OCI-LY7 (cell line): ENCODE results near the gene GCFC2. TPM values are rescaled to one million over a fixed set of nuclear protein-coding genes. Genes with fewer than 3 reads are reported as not detected.

Source experiments
- BruUV-seq: library from RNA; stranded (reverse); fragments of 400-500 nt; replicated peaks from 2 replicates; lab custom pipeline; 2021; lab: Mats Ljungman, UMichigan
- CTCF ChIA-PET: fragments of 300-600 bp; sonication (Branson Sonifier 250); formaldehyde crosslinking; loops from one replicate; lab custom pipeline; 2022; ENCODE audit warnings: antibody characterized with exemption; ENCODE audit not compliant: unreplicated experiment; lab: Charles Lee
- POLR2A ChIA-PET: fragments of 300-600 bp; sonication (Branson Sonifier 250); formaldehyde crosslinking; loops from one replicate; lab custom pipeline; 2022; ENCODE audit warnings: antibody characterized with exemption; lab: Charles Lee
- DNase-seq: peaks from one replicate; pipeline ENCODE4 v3.0.0-alpha.2; 2015; ENCODE audit warnings: low spot score
- H2AFZ ChIP-seq: fragments of 200-600 bp; sonication (generic), shearing (Covaris generic); 2 replicates; pipeline ENCODE4 v1.6.1; 2014; ENCODE audit warnings: mild to moderate bottlenecking, antibody characterized with exemption, low read length, moderate library complexity
- H3K27ac ChIP-seq: fragments of 200-600 bp; sonication (generic); 2 replicates; pipeline ENCODE4 v1.5.1; 2014; ENCODE audit warnings: mixed run types, low read depth, mild to moderate bottlenecking, moderate library complexity, low read length, inconsistent platforms; ENCODE audit not compliant: poor library complexity, severe bottlenecking
- H3K36me3 ChIP-seq: fragments of 200-600 bp; sonication (generic); 2 replicates; pipeline ENCODE4 v1.6.1; 2014; ENCODE audit warnings: mild to moderate bottlenecking, antibody characterized with exemption, low read length, moderate library complexity, mixed read lengths; ENCODE audit not compliant: insufficient read depth
- H3K4me1 ChIP-seq: fragments of 200-600 bp; sonication (generic); 2 replicates; pipeline ENCODE4 v1.5.1; 2014; ENCODE audit warnings: mild to moderate bottlenecking, low read length; ENCODE audit not compliant: insufficient read depth, poor library complexity, severe bottlenecking
- H3K4me2 ChIP-seq: fragments of 200-600 bp; sonication (generic); 2 replicates; pipeline ENCODE4 v1.6.1; 2014; ENCODE audit warnings: mild to moderate bottlenecking, low read length
- H3K4me3 ChIP-seq: fragments of 200-600 bp; sonication (generic); 2 replicates; pipeline ENCODE4 v1.5.1; 2014; ENCODE audit warnings: mild to moderate bottlenecking, low read depth, low read length; ENCODE audit not compliant: poor library complexity, severe bottlenecking
- H3K79me2 ChIP-seq: fragments of 200-600 bp; sonication (generic); 2 replicates; pipeline ENCODE4 v1.6.1; 2016; ENCODE audit warnings: low read depth, mild to moderate bottlenecking, low read length, moderate library complexity, mixed read lengths; ENCODE audit not compliant: insufficient read depth
- H3K9me2 ChIP-seq: fragments of 200-600 bp; sonication (generic); 2 replicates; pipeline ENCODE4 v1.6.1; 2016; ENCODE audit warnings: mild to moderate bottlenecking, low read length, mixed read lengths; ENCODE audit not compliant: insufficient read depth
- H3K9me3 ChIP-seq: fragments of 200-600 bp; sonication (generic); 2 replicates; pipeline ENCODE4 v1.6.1; 2014; ENCODE audit warnings: mild to moderate bottlenecking, mixed run types, low read length, mixed read lengths
- H4K20me1 ChIP-seq: fragments of 200-600 bp; sonication (generic); 2 replicates; pipeline ENCODE4 v1.6.1; 2014; ENCODE audit warnings: mild to moderate bottlenecking, antibody characterized with exemption, low read length, moderate library complexity, mixed read lengths; ENCODE audit not compliant: insufficient read depth
- EZH2phosphoT487 ChIP-seq: fragments of 200-600 bp; sonication (generic); IDR thresholded peaks from 2 replicates; pipeline ENCODE4 v1.6.1; 2018; ENCODE audit warnings: low read depth, borderline replicate concordance, mild to moderate bottlenecking, mixed run types, antibody characterized with exemption, low read length, moderate library complexity, mixed read lengths
- intact Hi-C: fragments of 100-400 bp; cut with micrococcal nuclease; formaldehyde crosslinking; loops from one replicate; pipeline ENCODE4 v1.10.0; 2022; ENCODE audit not compliant: unreplicated experiment
- total RNA-seq, 2 experiments: library from RNA; depleted of rRNA in 1 of 2; stranded (reverse); fragments of >200 nt in 1 of 2; shearing (Covaris generic) in 1 of 2; gene quantifications; 2 replicates each; pipeline ENCODE4 v1.2.3, GENCODE V29; 2014 to 2022
- TF ChIP-seq, protein P1 (sequence below): fragments of 200-600 bp; sonication (generic); conservative IDR thresholded peaks from 2 replicates; pipeline ENCODE4 v1.5.1; 2014; ENCODE audit warnings: mild to moderate bottlenecking, antibody characterized with exemption, low read length, moderate library complexity, mixed read lengths

The GCFC2 gene
- total RNA-seq, 2 experiments from 2014 or later: 19.3 to 21.8 TPM

DNA sequence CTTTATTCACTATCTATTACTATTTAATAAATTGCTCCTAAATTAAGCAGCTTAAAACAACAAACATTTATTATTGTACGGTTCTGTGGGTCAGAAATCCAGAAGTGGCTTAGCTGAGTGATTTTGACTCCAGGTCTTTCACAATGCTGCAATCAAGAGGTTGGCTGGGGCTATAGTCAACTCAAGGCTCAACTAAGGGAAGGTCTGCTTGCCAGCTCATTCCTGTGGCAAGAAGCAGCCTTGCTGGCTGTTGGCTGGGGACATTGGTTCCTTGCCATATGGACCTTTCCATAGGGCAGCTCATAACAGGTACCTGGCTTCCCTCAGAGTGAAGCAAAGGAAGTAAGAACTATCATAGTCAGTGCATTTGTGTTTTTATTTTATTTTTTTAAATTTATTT, 69.1 kb downstream of the GCFC2 start:
- no peaks in the 10 kb centered on the region for H3K9me3 ChIP-seq
- H3K4me3 ChIP-seq: no peak overlapping the region
- H3K79me2 ChIP-seq: no peaks in the 10 kb centered on the region
- ChIA-PET CTCF (no interaction called here), POLR2A (no interaction called here)
- H3K4me1 ChIP-seq: peaks cover 5% of the 10 kb centered on the region
- H4K20me1 ChIP-seq: no peaks in the 10 kb centered on the region
- H3K36me3 ChIP-seq: no peaks in the 10 kb centered on the region
- BruUV-seq: no TSS peak
- TF ChIP-seq EZH2phosphoT487: no peak
- TF ChIP-seq, protein P1, sequence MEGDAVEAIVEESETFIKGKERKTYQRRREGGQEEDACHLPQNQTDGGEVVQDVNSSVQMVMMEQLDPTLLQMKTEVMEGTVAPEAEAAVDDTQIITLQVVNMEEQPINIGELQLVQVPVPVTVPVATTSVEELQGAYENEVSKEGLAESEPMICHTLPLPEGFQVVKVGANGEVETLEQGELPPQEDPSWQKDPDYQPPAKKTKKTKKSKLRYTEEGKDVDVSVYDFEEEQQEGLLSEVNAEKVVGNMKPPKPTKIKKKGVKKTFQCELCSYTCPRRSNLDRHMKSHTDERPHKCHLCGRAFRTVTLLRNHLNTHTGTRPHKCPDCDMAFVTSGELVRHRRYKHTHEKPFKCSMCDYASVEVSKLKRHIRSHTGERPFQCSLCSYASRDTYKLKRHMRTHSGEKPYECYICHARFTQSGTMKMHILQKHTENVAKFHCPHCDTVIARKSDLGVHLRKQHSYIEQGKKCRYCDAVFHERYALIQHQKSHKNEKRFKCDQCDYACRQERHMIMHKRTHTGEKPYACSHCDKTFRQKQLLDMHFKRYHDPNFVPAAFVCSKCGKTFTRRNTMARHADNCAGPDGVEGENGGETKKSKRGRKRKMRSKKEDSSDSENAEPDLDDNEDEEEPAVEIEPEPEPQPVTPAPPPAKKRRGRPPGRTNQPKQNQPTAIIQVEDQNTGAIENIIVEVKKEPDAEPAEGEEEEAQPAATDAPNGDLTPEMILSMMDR: no peak
- intact Hi-C loops: no loop called here
- no peak for DNase-seq
- no peak overlapping the region for H2AFZ ChIP-seq
- H3K27ac ChIP-seq: no peak overlapping the region
- no peaks in the 10 kb centered on the region for H3K9me2 ChIP-seq
- no peak overlapping the region for H3K4me2 ChIP-seq

- TF ChIP-seq, protein P1: peak; percentile 98
- TF ChIP-seq EZH2phosphoT487: no peak
- no peak overlapping the region for H3K27ac ChIP-seq
- H3K79me2 ChIP-seq: no peaks in the 10 kb centered on the region
- H4K20me1 ChIP-seq: no peaks in the 10 kb centered on the region
- no peak overlapping the region for H3K4me3 ChIP-seq
- no TSS peak for BruUV-seq
- intact Hi-C loops: loop anchor here (1.0 kb wide), 1 partner anchor 37 kb away; no protein-coding TSS in a partner anchor
- no peaks in the 10 kb centered on the region for H3K9me3 ChIP-seq
- ChIA-PET CTCF (no interaction called here), POLR2A (no interaction called here)
- no peaks in the 10 kb centered on the region for H3K4me1 ChIP-seq
- no peaks in the 10 kb centered on the region for H3K36me3 ChIP-seq
- no peak overlapping the region for H3K4me2 ChIP-seq
- no peaks in the 10 kb centered on the region for H3K9me2 ChIP-seq
- no peak overlapping the region for H2AFZ ChIP-seq
- peak; percentile 59 for DNase-seq
Observed at GRCh38 chr2:75640621-75641121, 70.0 kb downstream of the GCFC2 start.

DNA sequence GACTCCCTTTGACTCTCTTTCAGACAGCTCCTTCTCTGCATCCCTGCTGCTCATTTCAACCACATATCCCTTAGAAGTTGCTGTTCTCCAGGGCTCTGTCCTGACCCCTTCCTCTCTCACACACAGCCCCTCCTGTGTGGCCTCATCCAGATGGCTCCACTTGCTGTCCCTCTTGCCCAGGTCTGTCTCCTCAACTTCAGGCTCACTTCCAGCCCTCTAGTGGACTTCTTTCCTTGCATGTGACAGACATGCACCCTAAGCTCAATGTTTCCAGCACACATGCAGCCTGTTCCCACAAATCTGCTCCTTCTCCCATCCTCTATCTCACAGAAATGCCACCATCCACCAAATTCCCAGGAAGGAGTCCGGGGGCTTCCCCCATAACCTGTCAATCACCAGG, 73.1 kb downstream of the GCFC2 start:
- no TSS peak for BruUV-seq
- no peaks in the 10 kb centered on the region for H3K36me3 ChIP-seq
- no peak overlapping the region for H2AFZ ChIP-seq
- no peaks in the 10 kb centered on the region for H4K20me1 ChIP-seq
- no peak for DNase-seq
- H3K79me2 ChIP-seq: no peaks in the 10 kb centered on the region
- no peak overlapping the region for H3K4me3 ChIP-seq
- POLR2A ChIA-PET: no interaction called here
- no peaks in the 10 kb centered on the region for H3K4me1 ChIP-seq
- intact Hi-C loops: no loop called here
- TF ChIP-seq EZH2phosphoT487: no peak
- TF ChIP-seq, protein P1: no peak
- CTCF ChIA-PET: no interaction called here
- no peak overlapping the region for H3K27ac ChIP-seq
- no peaks in the 10 kb centered on the region for H3K9me2 ChIP-seq
- H3K9me3 ChIP-seq: no peaks in the 10 kb centered on the region
- no peak overlapping the region for H3K4me2 ChIP-seq
